ENCODE measurements around the gene NME7.

DNA sequence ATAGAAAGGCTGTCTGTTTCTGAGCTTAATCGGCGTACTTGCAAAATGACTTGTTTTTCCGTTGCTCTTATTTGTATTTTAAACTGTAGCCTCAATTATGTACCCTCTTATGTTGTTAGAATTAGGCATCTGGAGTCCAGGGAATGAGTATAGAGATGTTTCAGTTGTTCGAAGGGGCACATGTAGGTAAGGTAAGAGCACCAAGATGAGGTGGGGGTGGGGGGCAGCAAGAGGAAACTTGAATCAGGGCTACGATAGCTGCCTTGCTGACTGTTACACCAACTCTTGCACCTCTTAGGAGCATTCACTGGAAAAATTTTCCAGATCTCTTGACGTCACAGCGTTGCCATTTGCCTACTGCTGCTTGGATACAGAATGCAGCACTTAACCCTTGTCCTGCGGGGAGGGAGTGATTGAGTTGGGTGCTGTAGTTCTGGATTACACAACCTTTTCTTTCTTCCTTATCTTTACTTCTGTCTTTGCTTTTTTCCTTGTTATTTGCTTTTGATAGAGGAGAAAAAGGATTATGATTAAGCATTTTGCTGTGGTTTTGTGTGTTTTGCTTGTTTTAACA is 257.9 kb downstream of the NME7 start:
- TF ChIP-seq EZH2phosphoT487 (IDR thresholded peaks at IDR 0.05; ENCODE audit: insufficient read depth, low read depth) (no peak), EZH2 (IDR thresholded peaks at IDR 0.05; ENCODE audit: insufficient read depth, poor library complexity, severe bottlenecking) (no peak)
